MM.1S (cell line): ENCODE data around the gene ARL3.

Experiments
- EZH2 ChIP-seq: fragments of 300-600 bp; sonication (generic); optimal IDR thresholded peaks from 2 replicates; pipeline ENCODE3; 2017; ENCODE audit warnings: low read depth, mild to moderate bottlenecking, antibody characterized with exemption, low read length, mixed read lengths
- TF ChIP-seq, protein P1 (sequence below): fragments of 300-600 bp; sonication (generic); IDR thresholded peaks from 2 replicates; pipeline ENCODE4 v1.5.1; 2016; ENCODE audit warnings: antibody characterized with exemption, low read length, mixed read lengths

GRCh38 chr10:102639537-102639936, 74.7 kb downstream of the ARL3 start:
- TF ChIP-seq, protein P1, sequence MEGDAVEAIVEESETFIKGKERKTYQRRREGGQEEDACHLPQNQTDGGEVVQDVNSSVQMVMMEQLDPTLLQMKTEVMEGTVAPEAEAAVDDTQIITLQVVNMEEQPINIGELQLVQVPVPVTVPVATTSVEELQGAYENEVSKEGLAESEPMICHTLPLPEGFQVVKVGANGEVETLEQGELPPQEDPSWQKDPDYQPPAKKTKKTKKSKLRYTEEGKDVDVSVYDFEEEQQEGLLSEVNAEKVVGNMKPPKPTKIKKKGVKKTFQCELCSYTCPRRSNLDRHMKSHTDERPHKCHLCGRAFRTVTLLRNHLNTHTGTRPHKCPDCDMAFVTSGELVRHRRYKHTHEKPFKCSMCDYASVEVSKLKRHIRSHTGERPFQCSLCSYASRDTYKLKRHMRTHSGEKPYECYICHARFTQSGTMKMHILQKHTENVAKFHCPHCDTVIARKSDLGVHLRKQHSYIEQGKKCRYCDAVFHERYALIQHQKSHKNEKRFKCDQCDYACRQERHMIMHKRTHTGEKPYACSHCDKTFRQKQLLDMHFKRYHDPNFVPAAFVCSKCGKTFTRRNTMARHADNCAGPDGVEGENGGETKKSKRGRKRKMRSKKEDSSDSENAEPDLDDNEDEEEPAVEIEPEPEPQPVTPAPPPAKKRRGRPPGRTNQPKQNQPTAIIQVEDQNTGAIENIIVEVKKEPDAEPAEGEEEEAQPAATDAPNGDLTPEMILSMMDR, result no peak
- no peak for TF ChIP-seq EZH2
